T-cell (primary cell): ENCODE results near the gene VPS8. TPM values are rescaled to one million over a fixed set of nuclear protein-coding genes. Genes with fewer than 3 reads are reported as not detected.

Experiments
- ATAC-seq, 4 experiments: fragments of 200-7000 bp in 3 of 4; fragments of 150-1000 bp in 1 of 4; cut with Tn5 transposase; replicated peaks in 1 of 4; 1 replicate in 3 of 4; 2 replicates in 1 of 4; pipeline ENCODE4 v1.10.0; 2021; ENCODE audit warnings: moderate library complexity in 3 of 4, mild to moderate bottlenecking in 2 of 4, moderate number of reproducible peaks in 1 of 4
- CTCF ChIA-PET, 2 donors: fragments of 300-600 bp; sonication (Branson Sonifier 250); formaldehyde crosslinking; loops; one replicate each; lab custom pipeline; 2022; ENCODE audit warnings: antibody characterized with exemption in 2 of 2; lab: Charles Lee
- POLR2A ChIA-PET, 2 donors: fragments of 300-600 bp; sonication (Branson Sonifier 250); formaldehyde crosslinking; loops; one replicate each; lab custom pipeline; 2022; ENCODE audit warnings: antibody characterized with exemption in 2 of 2; lab: Charles Lee
- DNase-seq, 35 experiments: peaks; one replicate each; pipeline versions ENCODE4 v3.0.0 to v3.0.0-alpha.2; 2013 to 2023
- H3K27ac ChIP-seq: one replicate; pipeline ENCODE4 v1.5.1; 2013; ENCODE audit warnings: low read length
- H3K27me3 ChIP-seq, 2 experiments: replicated peaks in 1 of 2; 1 replicate in 1 of 2; 2 replicates in 1 of 2; pipeline versions ENCODE4 v1.6.1 to v1.7.0; 2013; ENCODE audit warnings: low read length in 1 of 2, mixed read lengths in 1 of 2; ENCODE audit not compliant: control insufficient read depth in 2 of 2, insufficient read depth in 2 of 2; ENCODE audit errors: extremely low read depth in 1 of 2
- H3K36me3 ChIP-seq, 2 donors: 1 replicate in 1 of 2; 2 replicates in 1 of 2; pipeline versions ENCODE4 v1.6.1 to v1.7.0; 2013; ENCODE audit warnings: low read length in 1 of 2; ENCODE audit not compliant: control insufficient read depth in 2 of 2, insufficient read depth in 1 of 2; ENCODE audit errors: extremely low read depth in 1 of 2
- H3K4me1 ChIP-seq, 2 experiments: 1 replicate in 1 of 2; 2 replicates in 1 of 2; pipeline versions ENCODE4 v1.6.1 to v1.7.0; 2013; ENCODE audit warnings: low read length in 2 of 2, mixed read lengths in 1 of 2; ENCODE audit not compliant: insufficient read depth in 2 of 2, control insufficient read depth in 1 of 2; ENCODE audit errors: extremely low read depth in 1 of 2
- H3K4me3 ChIP-seq, 2 donors: 1 replicate in 1 of 2; 2 replicates in 1 of 2; pipeline versions ENCODE4 v1.5.1 to v1.7.0; 2013; ENCODE audit warnings: mild to moderate bottlenecking in 2 of 2, low read length in 1 of 2, moderate library complexity in 1 of 2; ENCODE audit not compliant: control insufficient read depth in 1 of 2; ENCODE audit errors: extremely low read depth in 1 of 2
- H3K9me3 ChIP-seq: 2 replicates; pipeline ENCODE4 v1.7.0; 2013
- H3K27ac Mint-ChIP-seq, 2 donors: one replicate each; pipeline ENCODE4 v1.8.0; 2020 to 2021; ENCODE audit warnings: mild to moderate bottlenecking in 2 of 2, mixed read lengths in 2 of 2
- H3K27me3 Mint-ChIP-seq, 2 donors: one replicate each; pipeline ENCODE4 v1.8.0; 2021 to 2022; ENCODE audit warnings: mixed read lengths in 2 of 2
- H3K36me3 Mint-ChIP-seq: one replicate; pipeline ENCODE4 v1.8.0; 2021; ENCODE audit warnings: mixed read lengths
- H3K4me1 Mint-ChIP-seq, 3 donors: one replicate each; pipeline ENCODE4 v1.8.0; 2020 to 2022; ENCODE audit warnings: mixed read lengths in 3 of 3, mild to moderate bottlenecking in 1 of 3
- H3K4me3 Mint-ChIP-seq, 3 donors: one replicate each; pipeline ENCODE4 v1.8.0; 2020 to 2022; ENCODE audit warnings: mild to moderate bottlenecking in 3 of 3, mixed read lengths in 3 of 3, moderate library complexity in 3 of 3
- H3K9me3 Mint-ChIP-seq, 3 donors: one replicate each; pipeline ENCODE4 v1.8.0; 2020 to 2022; ENCODE audit warnings: mixed read lengths in 3 of 3
- WGBS: methylation state at CpG from one replicate; pipeline ENCODE4 v1.1.5; 2013; ENCODE audit warnings: missing lambda C conversion rate; ENCODE audit not compliant: insufficient coverage; 5-methylcytosine and 5-hydroxymethylcytosine counted together
- total RNA-seq, 35 experiments: library from RNA in 6 of 35; stranded (reverse) in 6 of 35; fragments of 120-200 nt in 1 of 35; gene quantifications; one replicate each; pipeline versions ENCODE4 v1.2.1 to v1.2.4 and lab custom pipeline; 2013 to 2026

The VPS8 gene
- total RNA-seq, 5 donors from 2014 or later (not counting 1 experiment from before 2014, with no cell fraction given) = 59.2 to 95.6 (median 71.0) TPM

GRCh38 chr3:184773283-184774186 is 38.4 kb upstream of the VPS8 start:
- 91% methylated on average over 37 of the region's 43 CpGs for WGBS
- no peaks in the 10 kb centered on the region for H3K9me3 Mint-ChIP-seq
- H3K27me3 Mint-ChIP-seq = peaks cover 8 to 19% of the 10 kb centered on the region in 2 donors
- ChIA-PET POLR2A (interaction anchor here in 1 of 2 donors (0.6 kb wide), 1 partner anchor 110 kb away, joined by 3 read pairs; no protein-coding TSS in a partner anchor), CTCF (interaction anchor here (0.7 to 1.1 kb wide), 2 partner anchors 45 to 212 kb away, joined by 4 read pairs; partner anchors contain the start of gene EPHB3 (in 1 of the 2))
- no peak overlapping the region for H3K4me3 Mint-ChIP-seq
- H3K4me1 Mint-ChIP-seq = peaks cover 0 to 7% (median 0%) of the 10 kb centered on the region in 3 donors
- no peak for DNase-seq
- no peak overlapping the region for H3K27ac Mint-ChIP-seq
- Histone ChIP-seq H3K4me3 (no peak overlapping the region), H3K27ac (no peak overlapping the region), H3K36me3 (no peaks in the 10 kb centered on the region), H3K9me3 (no peaks in the 10 kb centered on the region), H3K4me1 (peaks cover 0 to 4% of the 10 kb centered on the region in 2 experiments), H3K27me3 (peaks cover 0 to 43% of the 10 kb centered on the region in 2 experiments)
- no peaks in the 10 kb centered on the region for H3K36me3 Mint-ChIP-seq
- ATAC-seq = no peak

DNA sequence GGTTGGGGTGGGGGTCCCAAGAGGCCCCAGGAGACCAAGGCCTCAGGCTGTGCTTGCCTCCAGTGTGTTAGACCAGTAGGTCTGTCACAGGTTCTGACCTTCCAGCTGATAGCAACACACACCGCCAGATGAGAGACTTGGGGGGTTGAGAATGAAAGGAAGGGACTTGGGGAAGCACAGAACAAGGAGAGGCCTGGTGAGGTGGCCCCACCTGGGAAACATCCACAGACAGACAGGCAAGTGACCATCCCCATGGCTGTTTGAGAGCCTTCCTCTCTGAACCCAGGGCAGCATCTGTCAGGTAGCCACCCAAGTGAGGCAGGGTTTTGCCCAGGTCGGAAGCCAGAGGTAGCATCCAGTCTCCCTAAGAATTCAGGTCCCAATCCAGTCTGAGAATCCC is 35.0 kb upstream of the VPS8 start:
- Histone ChIP-seq H3K9me3 (no peaks in the 10 kb centered on the region), H3K27me3 (peaks cover 0 to 45% of the 10 kb centered on the region in 2 experiments), H3K27ac (no peak overlapping the region), H3K36me3 (no peaks in the 10 kb centered on the region), H3K4me1 (peaks cover 0 to 4% of the 10 kb centered on the region in 2 experiments), H3K4me3 (no peak overlapping the region)
- 83% methylated on average over 1 of the region's 2 CpGs for WGBS
- Mint-ChIP-seq H3K27ac (no peak overlapping the region), H3K9me3 (no peaks in the 10 kb centered on the region), H3K4me3 (no peak overlapping the region), H3K36me3 (no peaks in the 10 kb centered on the region), H3K4me1 (peaks cover 0 to 7% (median 0%) of the 10 kb centered on the region in 3 donors), H3K27me3 (peaks cover 11 to 33% of the 10 kb centered on the region in 2 donors)
- no peak for DNase-seq
- no peak for ATAC-seq
- ChIA-PET CTCF (interaction anchor here in 1 of 2 donors (2.6 kb wide), 1 partner anchor 219 kb away, joined by 15 read pairs; no protein-coding TSS in a partner anchor), POLR2A (no interaction called here)

GRCh38 chr3:184777566-184778356 is 34.2 kb upstream of the VPS8 start:
- ATAC-seq = peak; percentile 89 to 99 (median 94)

GRCh38 chr3:184778426-184779332 is 33.3 kb upstream of the VPS8 start:
- Histone ChIP-seq H3K36me3 (no peaks in the 10 kb centered on the region), H3K27ac (no peak overlapping the region), H3K9me3 (no peaks in the 10 kb centered on the region), H3K27me3 (peaks cover 0 to 48% of the 10 kb centered on the region in 2 experiments), H3K4me3 (no peak overlapping the region), H3K4me1 (peaks cover 0 to 4% of the 10 kb centered on the region in 2 experiments)
- H3K4me3 Mint-ChIP-seq = no peak overlapping the region
- peaks cover 16 to 38% of the 10 kb centered on the region in 2 donors for H3K27me3 Mint-ChIP-seq
- H3K36me3 Mint-ChIP-seq = no peaks in the 10 kb centered on the region
- 85% methylated on average over 17 of the region's 26 CpGs for WGBS
- no peak for DNase-seq
- ChIA-PET CTCF (interaction anchor here (0.5 to 2.6 kb wide), 10 partner anchors 8 to 287 kb away, joined by 3 to 15 read pairs (median 3); no protein-coding TSS in a partner anchor), POLR2A (interaction anchor here in 1 of 2 donors (0.5 kb wide), 1 partner anchor 1721 kb away, joined by 3 read pairs; no protein-coding TSS in a partner anchor)
- H3K9me3 Mint-ChIP-seq = no peaks in the 10 kb centered on the region
- ATAC-seq = no peak
- no peak overlapping the region for H3K27ac Mint-ChIP-seq
- peaks cover 0 to 7% (median 0%) of the 10 kb centered on the region in 3 donors for H3K4me1 Mint-ChIP-seq

More at GRCh38 chr3:184777566-184778356, 34.2 kb upstream of the VPS8 start:
- Mint-ChIP-seq H3K4me3 (no peak overlapping the region), H3K4me1 (peaks cover 0 to 7% (median 0%) of the 10 kb centered on the region in 3 donors), H3K27ac (no peak overlapping the region), H3K27me3 (peaks cover 11 to 31% of the 10 kb centered on the region in 2 donors), H3K36me3 (no peaks in the 10 kb centered on the region), H3K9me3 (no peaks in the 10 kb centered on the region)
- Histone ChIP-seq H3K9me3 (no peaks in the 10 kb centered on the region), H3K4me1 (peaks cover 0 to 4% of the 10 kb centered on the region in 2 experiments), H3K4me3 (no peak overlapping the region), H3K27ac (no peak overlapping the region), H3K27me3 (peaks cover 0 to 48% of the 10 kb centered on the region in 2 experiments), H3K36me3 (no peaks in the 10 kb centered on the region)
- CTCF ChIA-PET = interaction anchor here (0.5 to 2.6 kb wide), 8 partner anchors 9 to 286 kb away, joined by 3 to 15 read pairs (median 4); no protein-coding TSS in a partner anchor
- DNase-seq = peak; percentile 49 to 91 (median 78)
- POLR2A ChIA-PET = no interaction called here
- WGBS = 73% methylated on average over 6 of the region's 11 CpGs

DNA sequence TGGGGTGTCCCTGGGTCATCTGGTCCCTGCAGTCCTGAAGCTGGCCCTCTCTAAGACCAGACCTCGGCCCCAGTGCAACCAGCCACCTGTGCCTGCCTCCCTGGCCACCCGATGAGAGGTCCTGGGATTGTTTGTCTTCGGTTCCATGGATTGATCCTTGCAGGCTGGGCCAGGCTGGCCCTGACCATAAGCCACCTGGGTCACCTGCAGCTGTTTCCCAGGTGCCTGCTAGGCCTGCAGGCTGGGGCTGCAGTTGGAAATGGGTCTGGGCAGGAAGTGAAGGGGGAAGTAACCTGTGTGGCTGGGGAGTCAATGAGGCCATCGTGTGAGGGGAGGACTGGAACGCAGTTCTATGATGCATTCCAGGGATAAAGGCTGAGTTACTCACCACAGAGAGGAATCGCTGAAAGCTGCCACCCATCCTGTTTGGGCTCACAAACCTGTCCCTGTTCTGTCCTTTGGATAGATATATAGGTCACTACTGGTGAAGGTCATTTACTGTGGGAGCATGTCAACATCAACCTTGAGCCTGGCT is 30.9 kb upstream of the VPS8 start:
- POLR2A ChIA-PET = no interaction called here
- H3K9me3 ChIP-seq = no peaks in the 10 kb centered on the region
- no peaks in the 10 kb centered on the region for H3K36me3 ChIP-seq
- no peak overlapping the region for H3K27ac ChIP-seq
- Mint-ChIP-seq H3K9me3 (no peaks in the 10 kb centered on the region), H3K4me3 (no peak overlapping the region), H3K27me3 (peaks cover 16 to 39% of the 10 kb centered on the region in 2 donors), H3K4me1 (peaks cover 15 to 24% (median 17%) of the 10 kb centered on the region in 3 donors), H3K27ac (no peak overlapping the region), H3K36me3 (no peaks in the 10 kb centered on the region)
- no peak overlapping the region for H3K4me3 ChIP-seq
- CTCF ChIA-PET = interaction anchor here in 1 of 2 donors (1.8 kb wide), 1 partner anchor 220 kb away, joined by 7 read pairs; the partner anchor contains the start of gene EPHB3
- DNase-seq = no peak
- peaks cover 0 to 44% of the 10 kb centered on the region in 2 experiments for H3K27me3 ChIP-seq
- H3K4me1 ChIP-seq = peaks cover 5 to 20% of the 10 kb centered on the region in 2 experiments
- ATAC-seq = no peak
- 65% methylated on average over 6 of the region's 6 CpGs for WGBS
